Heart left ventricle (tissue), 13 donors: Measurements from ENCODE around the gene ZNF607.

Experiments used
- CTCF ChIP-seq, 12 donors: fragments of 200-600 bp; sonication (generic) in 4 of 12; IDR thresholded peaks; one replicate each; pipeline versions ENCODE4 v1.5.0 to v1.8.0; 2018 to 2022; ENCODE audit warnings: antibody characterized with exemption in 12 of 12, mild to moderate bottlenecking in 5 of 12
- POLR2A ChIP-seq, 2 donors: fragments of 450-650 bp; IDR thresholded peaks; one replicate each; pipeline ENCODE4 v1.6.1; 2017; ENCODE audit warnings: antibody characterized with exemption in 2 of 2, mild to moderate bottlenecking in 2 of 2, moderate library complexity in 2 of 2
- donor health status: ischemic (EF 13 %, LVEDD 7.1; RV severe dilation, severe dysfunction).
- donor health status: DM: no; HTN: yes; CAD: no.
- donor health status: DM: no; HTN: no; CAD: no.
- donor health status: ischemic (EF 25% LVEDD 6.9; RV normal size, moderate dysfunction).
- donor health status: ischemic (EF 25% LVEDD 5.7; RV mildly dilated, moderate dysfunction).
- donor health status: ischemic (EF 35%, LVEDD 5.7; RV mildly dilated, moderate dysfunction).
- donor health status: nonischemic (EF 11% LVEDD 7.7; RV severe dilation, severe dysfunction).
- donor health status: DM: yes; HTN: yes; CAD: no.
- donor health status: PGD.
- donor health status: ischemic (EF 29% LVEDD 5.4; RV normal size, mild dysfunction).
- donor health status: nonischemic (EF 23%, LVEDD 6.1; RV moderate dilation, normal function).

GRCh38 chr19:37718304-37718703 lies 1.3 kb downstream of the ZNF607 start:
- TF ChIP-seq CTCF (IDR thresholded peaks at IDR 0.05) (no peak), POLR2A (IDR thresholded peaks at IDR 0.05) (no peak)
